GM13976 (cell line): Measurements from ENCODE around the gene INSIG1.

Source experiments
- DNase-seq: peaks from one replicate; pipeline ENCODE4 v3.0.0; 2012; ENCODE audit warnings: low spot score
- CTCF ChIP-seq: IDR thresholded peaks from 2 replicates; pipeline ENCODE4 v1.5.1; 2012; ENCODE audit warnings: borderline replicate concordance, mild to moderate bottlenecking; ENCODE audit not compliant: insufficient read depth; ENCODE audit errors: extremely low read depth, missing control alignments, control extremely low read depth
- in situ Hi-C: fragments of 300-500 bp; cut with MboI; formaldehyde crosslinking; loops from one replicate; pipeline ENCODE4 v1.12.0; 2022; ENCODE audit warnings: low sequenced_read_pairs, mixed read lengths, inconsistent platforms; ENCODE audit not compliant: unreplicated experiment

Gene INSIG1

GRCh38 chr7:155283565-155284194, 14.0 kb upstream of the INSIG1 start:
- no peak for TF ChIP-seq CTCF
- DNase-seq: no peak
- in situ Hi-C loops: no loop called here

DNA sequence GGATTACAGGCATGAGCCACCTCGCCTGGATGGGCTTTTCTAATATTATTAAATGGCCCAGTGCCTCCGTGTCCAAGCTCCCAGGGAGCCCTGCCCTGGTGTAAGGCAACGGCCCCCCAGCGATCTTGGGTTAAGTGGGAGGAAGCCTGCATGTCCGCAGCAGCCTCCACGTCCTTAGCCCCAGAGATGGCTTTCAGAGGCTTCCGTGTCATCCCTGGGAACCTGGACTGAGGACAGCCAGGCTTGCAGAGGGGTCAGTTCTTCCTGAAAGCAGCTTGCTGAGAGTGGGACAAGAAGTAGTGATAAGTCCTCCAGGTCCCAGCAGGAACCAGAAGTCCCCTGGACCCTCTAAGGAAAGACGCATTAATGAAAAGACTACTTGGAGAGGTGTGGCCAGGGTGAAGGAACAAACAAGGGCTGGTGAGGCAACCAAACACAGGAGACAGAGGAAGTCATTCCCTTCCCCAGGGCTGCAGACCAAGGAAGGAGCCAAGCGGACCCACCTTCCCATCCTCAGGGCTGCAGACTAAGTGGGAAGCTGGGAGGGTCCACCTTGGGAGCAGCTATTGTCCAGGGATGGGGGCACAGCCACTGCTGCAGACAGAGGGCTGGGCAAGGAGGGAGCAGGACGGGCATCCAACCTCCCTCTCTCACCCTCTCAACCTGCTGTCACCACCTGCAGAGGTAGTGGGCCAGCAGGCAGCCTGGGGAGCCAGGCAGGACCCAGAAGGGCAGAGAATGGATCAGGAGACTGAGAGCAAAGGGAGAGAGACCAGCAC, 13.0 kb upstream of the INSIG1 start:
- DNase-seq: no peak
- in situ Hi-C loops: no loop called here
- TF ChIP-seq CTCF: no peak

GRCh38 chr7:155285423-155285822, 12.3 kb upstream of the INSIG1 start:
- DNase-seq: no peak
- TF ChIP-seq CTCF: no peak
- in situ Hi-C loops: no loop called here

DNA sequence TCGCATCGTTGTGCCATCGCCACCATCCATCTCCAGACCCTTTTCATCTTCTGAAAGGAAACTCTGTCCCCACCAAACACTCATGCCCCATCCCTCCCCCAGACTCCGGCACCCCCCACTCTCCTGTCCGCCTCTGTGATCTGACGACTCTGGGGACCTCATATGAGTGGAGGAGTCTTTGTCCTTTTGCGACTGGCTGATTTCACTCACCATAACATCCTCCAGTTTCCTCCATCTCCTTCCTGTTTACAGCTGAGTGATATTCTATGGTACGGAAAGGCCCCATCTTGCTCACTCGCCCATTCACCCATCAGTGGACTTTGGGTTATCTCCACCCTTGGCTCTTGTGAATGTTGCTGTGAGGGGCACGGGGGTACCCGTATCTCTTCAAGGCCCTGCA, 11.8 kb upstream of the INSIG1 start:
- TF ChIP-seq CTCF: no peak
- in situ Hi-C loops: no loop called here
- DNase-seq: no peak

- DNase-seq: no peak
- in situ Hi-C loops: no loop called here
- TF ChIP-seq CTCF: no peak
These were observed 11.0 kb upstream of the INSIG1 start for GRCh38 chr7:155286686-155287085.

DNA sequence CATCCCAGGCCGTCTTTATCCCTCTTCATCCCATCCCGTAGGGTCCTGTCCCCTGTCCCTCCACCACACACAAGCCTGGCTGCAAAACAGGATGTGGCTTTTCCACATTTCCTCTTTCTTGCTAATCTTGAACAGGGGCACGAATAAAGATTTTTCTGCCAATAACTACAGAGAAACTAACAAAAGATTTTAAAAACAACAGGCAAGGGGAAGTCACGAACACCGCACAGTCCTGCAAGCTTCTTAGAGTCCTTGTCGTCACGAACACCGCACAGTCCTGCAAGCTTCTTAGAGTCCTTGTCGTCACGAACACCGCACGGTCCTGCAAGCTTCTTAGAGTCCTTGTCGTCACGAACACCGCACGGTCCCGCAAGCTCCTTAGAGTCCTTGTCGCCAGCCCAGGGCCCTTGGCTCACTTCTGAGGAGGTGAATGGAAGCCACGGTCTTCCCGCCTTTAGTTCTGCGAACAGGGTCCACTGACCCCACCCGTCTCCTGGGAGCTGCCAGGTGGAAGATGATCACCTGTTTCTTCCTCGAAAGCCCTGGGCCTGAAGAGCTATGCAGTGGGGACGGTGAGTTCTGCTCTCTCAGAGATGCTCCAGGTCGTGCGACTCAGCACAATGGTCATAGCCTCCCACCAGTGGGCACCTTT, 10.3 kb upstream of the INSIG1 start:
- DNase-seq: no peak
- no peak for TF ChIP-seq CTCF
- in situ Hi-C loops: no loop called here
